Measurements from ENCODE around the gene ZBTB46.

Gene ZBTB46

DNA sequence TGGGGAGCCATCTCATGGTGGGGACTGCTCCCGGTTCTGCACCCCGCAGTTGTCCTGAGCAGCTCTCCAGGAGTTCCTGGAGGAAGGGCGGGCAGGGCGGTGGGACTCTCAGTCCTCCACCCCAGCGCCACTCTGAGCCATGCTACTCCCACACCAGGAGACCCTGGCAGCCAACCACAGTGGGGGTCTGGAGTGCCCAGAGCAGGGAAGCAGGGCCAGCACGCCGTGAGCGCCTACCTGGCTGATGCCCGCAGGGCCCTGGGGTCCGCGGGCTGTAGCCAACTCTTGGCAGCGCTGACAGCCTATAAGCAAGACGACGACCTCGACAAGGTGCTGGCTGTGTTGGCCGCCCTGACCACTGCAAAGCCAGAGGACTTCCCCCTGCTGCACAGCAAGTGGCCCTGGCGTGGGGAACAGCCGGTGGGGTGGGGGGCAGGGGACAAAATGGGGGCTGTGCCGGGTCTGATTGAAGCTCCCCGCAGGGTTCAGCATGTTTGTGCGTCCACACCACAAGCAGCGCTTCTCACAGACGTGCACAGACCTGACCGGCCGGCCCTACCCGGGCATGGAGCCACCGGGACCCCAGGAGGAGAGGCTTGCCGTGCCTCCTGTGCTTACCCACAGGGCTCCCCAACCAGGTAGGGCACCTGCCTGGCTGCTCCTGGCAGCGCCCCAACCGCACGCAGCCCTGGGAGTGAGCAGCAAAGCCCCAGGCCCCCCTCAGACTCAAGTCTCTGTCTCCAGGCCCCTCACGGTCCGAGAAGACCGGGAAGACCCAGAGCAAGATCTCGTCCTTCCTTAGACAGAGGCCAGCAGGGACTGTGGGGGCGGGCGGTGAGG, 136.3 kb downstream of the ZBTB46 start:
- Histone ChIP-seq H3K27ac (peak overlapping the region in 8 of 21 experiments; percentile 9 to 96 (median 88)), H3K4me3 (no peak overlapping the region)

DNA sequence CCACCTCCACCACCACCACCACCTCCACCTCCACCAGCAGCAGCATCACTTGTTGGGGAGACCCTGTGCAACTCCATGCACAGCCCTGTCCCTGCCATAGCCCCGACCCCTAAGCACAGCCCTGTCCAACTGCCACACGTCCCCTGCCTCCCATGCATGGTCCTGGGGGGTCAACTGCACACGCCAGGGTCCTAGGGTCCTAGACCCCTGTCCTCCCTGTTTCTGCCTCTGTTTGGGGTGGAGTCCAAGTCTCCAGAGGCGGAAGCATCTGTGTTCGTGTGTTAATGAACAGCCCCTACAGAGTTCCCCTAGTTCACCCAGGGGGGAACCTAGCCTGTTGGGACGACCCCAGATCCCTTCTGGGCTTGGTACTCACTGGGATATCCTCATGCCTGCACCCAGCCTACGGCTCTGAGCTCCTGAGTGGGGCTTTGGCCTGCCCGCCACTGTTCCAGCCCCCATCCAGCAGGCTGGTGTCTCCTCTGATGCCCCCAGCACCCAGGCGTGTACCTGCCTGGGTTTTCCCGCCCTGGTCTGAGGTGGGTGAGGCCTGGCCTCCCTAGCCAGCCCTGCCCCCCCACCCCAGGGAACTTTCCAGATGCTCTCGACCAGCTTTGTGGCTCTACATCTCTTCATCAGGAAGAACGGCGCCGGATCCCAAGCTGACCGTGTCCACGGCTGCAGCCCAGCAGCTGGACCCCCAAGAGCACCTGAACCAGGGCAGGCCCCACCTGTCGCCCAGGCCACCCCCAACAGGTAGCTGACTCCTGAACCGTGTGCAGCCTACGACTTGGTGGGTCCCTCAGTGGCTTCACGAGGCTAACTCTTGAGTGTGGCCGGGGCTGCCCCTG, 137.1 kb downstream of the ZBTB46 start:
- H3K4me3 ChIP-seq, result no peak overlapping the region
- peak overlapping the region in 1 of 21 experiments; percentile 91 for H3K27ac ChIP-seq
